ENCODE data around the gene MTAP.

Gene MTAP

DNA sequence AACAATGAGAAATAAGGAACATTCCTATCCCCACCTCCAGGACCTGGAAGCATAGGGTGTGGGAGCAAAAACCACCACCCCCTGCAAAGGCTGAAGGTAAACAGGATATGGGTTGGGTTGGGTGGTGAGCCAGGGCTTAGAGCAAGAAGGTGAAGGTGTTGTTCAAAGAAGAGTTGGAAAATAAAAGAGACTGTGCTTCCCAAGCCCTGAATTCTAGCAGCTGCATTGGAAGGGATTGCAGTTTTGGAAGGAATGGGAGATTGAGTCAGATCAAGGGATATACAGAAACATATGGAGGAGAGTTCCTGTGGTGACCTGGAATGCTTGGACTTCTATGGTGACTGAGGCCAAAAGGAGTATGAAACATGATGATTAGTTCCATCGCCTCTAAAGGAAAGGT lies 24.7 kb upstream of the MTAP start:
- Histone ChIP-seq H3K9me2 (replicated peaks; ENCODE audit: control insufficient read depth, low read length) (no peaks in the 10 kb centered on the region), H3K4me2 (ENCODE audit: low read length) (no peak overlapping the region), H3K27ac (ENCODE audit: low read depth, low read length) (no peak overlapping the region), H3K27me3 (ENCODE audit: control insufficient read depth, low read length) (no peaks in the 10 kb centered on the region), H3K4me1 (ENCODE audit: control insufficient read depth, low read length) (no peaks in the 10 kb centered on the region), H3K4me3 (ENCODE audit: low read length) (no peak overlapping the region), H3F3A (ENCODE audit: control insufficient read depth, insufficient read depth) (no peaks in the 10 kb centered on the region), H3K36me3 (ENCODE audit: control insufficient read depth, low read length) (no peaks in the 10 kb centered on the region), H3K9me3 (ENCODE audit: control insufficient read depth, insufficient read depth, low read length) (no peaks in the 10 kb centered on the region), H3K79me2 (ENCODE audit: control insufficient read depth, low read length) (no peaks in the 10 kb centered on the region), H4K20me1 (ENCODE audit: control insufficient read depth, insufficient read depth, low read depth, low read length) (no peaks in the 10 kb centered on the region)
- TF ChIP-seq CTCF (IDR thresholded peaks at IDR 0.05; ENCODE audit: low read depth, low read length, poor library complexity, severe bottlenecking): no peak
- TF ChIP-seq EZH2phosphoT487 (IDR thresholded peaks at IDR 0.05; ENCODE audit: borderline replicate concordance, low read length): no peak

DNA sequence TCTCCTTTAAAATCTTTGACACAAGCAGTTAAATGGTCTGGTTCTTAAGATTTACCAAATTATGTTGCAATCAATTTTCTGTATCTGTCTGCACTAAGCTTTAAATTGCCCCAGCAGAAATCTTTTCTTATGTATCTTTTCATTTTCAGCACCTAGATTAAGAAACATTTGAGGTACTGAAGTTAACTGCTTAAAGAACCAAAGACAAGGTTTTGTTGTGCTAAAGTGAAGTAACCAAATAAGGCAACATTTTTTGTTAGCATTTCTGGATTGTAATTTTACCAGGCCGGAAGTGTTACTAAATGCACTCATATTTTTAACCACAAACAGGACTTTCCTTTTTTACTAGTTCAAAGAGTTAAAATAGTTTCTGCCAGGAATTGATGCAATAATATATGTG lies 24.1 kb upstream of the MTAP start:
- Histone ChIP-seq H3K36me3 (ENCODE audit: control insufficient read depth, low read length) (no peaks in the 10 kb centered on the region), H3K4me2 (ENCODE audit: low read length) (no peak overlapping the region), H4K20me1 (ENCODE audit: control insufficient read depth, insufficient read depth, low read depth, low read length) (no peaks in the 10 kb centered on the region), H3K27ac (ENCODE audit: low read depth, low read length) (no peak overlapping the region), H3K79me2 (ENCODE audit: control insufficient read depth, low read length) (no peaks in the 10 kb centered on the region), H3K4me3 (ENCODE audit: low read length) (no peak overlapping the region), H3K27me3 (ENCODE audit: control insufficient read depth, low read length) (no peaks in the 10 kb centered on the region), H3K9me2 (replicated peaks; ENCODE audit: control insufficient read depth, low read length) (no peaks in the 10 kb centered on the region), H3F3A (ENCODE audit: control insufficient read depth, insufficient read depth) (no peaks in the 10 kb centered on the region), H3K9me3 (ENCODE audit: control insufficient read depth, insufficient read depth, low read length) (no peaks in the 10 kb centered on the region), H3K4me1 (ENCODE audit: control insufficient read depth, low read length) (no peaks in the 10 kb centered on the region)
- TF ChIP-seq EZH2phosphoT487 (IDR thresholded peaks at IDR 0.05; ENCODE audit: borderline replicate concordance, low read length) (no peak), CTCF (IDR thresholded peaks at IDR 0.05; ENCODE audit: low read depth, low read length, poor library complexity, severe bottlenecking) (no peak)

DNA sequence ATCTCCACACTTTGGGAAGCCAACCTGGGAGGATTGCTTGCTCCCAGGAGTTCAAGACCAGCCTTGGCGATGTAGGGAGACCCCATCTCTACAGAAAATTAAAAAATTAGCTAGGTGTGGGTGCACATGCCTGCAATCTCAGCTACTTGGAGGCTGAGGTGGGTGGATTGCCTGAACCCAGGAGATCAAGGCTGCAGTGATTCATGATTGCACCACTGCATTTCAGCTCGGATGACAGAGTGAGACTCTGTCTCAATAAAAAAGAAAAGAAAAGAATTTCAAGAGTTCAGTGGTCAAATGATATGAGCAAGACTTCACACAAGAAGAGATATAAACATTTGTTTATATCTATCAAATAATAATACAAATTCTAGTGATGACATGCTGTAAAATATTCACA lies 23.0 kb upstream of the MTAP start:
- Histone ChIP-seq H3K79me2 (ENCODE audit: control insufficient read depth, low read length) (no peaks in the 10 kb centered on the region), H3K4me2 (ENCODE audit: low read length) (no peak overlapping the region), H3K4me3 (ENCODE audit: low read length) (no peak overlapping the region), H3F3A (ENCODE audit: control insufficient read depth, insufficient read depth) (no peaks in the 10 kb centered on the region), H3K4me1 (ENCODE audit: control insufficient read depth, low read length) (no peaks in the 10 kb centered on the region), H3K27ac (ENCODE audit: low read depth, low read length) (no peak overlapping the region), H3K27me3 (ENCODE audit: control insufficient read depth, low read length) (no peaks in the 10 kb centered on the region), H4K20me1 (ENCODE audit: control insufficient read depth, insufficient read depth, low read depth, low read length) (no peaks in the 10 kb centered on the region), H3K9me2 (replicated peaks; ENCODE audit: control insufficient read depth, low read length) (no peaks in the 10 kb centered on the region), H3K9me3 (ENCODE audit: control insufficient read depth, insufficient read depth, low read length) (no peaks in the 10 kb centered on the region), H3K36me3 (ENCODE audit: control insufficient read depth, low read length) (no peaks in the 10 kb centered on the region)
- no peak for TF ChIP-seq EZH2phosphoT487 (IDR thresholded peaks at IDR 0.05; ENCODE audit: borderline replicate concordance, low read length)
- no peak for TF ChIP-seq CTCF (IDR thresholded peaks at IDR 0.05; ENCODE audit: low read depth, low read length, poor library complexity, severe bottlenecking)

DNA sequence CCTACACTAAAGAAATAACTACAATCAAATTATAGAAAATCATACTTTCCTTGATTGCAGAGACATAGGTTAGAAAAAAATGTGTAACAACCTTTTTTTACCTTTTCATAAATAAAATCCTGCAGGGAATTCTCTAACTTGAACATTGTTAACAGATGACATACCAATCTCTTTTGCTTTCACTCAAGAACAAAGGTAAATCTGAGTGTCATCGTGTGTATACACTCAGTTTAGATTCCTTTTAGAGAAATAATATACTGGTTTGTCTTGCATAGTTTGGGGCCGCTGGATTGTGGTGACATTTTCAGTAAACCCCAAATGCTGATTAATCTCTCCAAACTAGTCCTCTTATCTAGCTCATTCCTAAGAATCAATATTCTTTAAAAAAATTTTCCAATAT lies 20.8 kb upstream of the MTAP start:
- Histone ChIP-seq H3K9me3 (ENCODE audit: control insufficient read depth, insufficient read depth, low read length) (no peaks in the 10 kb centered on the region), H3K27ac (ENCODE audit: low read depth, low read length) (no peak overlapping the region), H3K4me2 (ENCODE audit: low read length) (no peak overlapping the region), H3K79me2 (ENCODE audit: control insufficient read depth, low read length) (no peaks in the 10 kb centered on the region), H3K27me3 (ENCODE audit: control insufficient read depth, low read length) (no peaks in the 10 kb centered on the region), H3K9me2 (replicated peaks; ENCODE audit: control insufficient read depth, low read length) (no peaks in the 10 kb centered on the region), H3K36me3 (ENCODE audit: control insufficient read depth, low read length) (no peaks in the 10 kb centered on the region), H4K20me1 (ENCODE audit: control insufficient read depth, insufficient read depth, low read depth, low read length) (no peaks in the 10 kb centered on the region), H3K4me3 (ENCODE audit: low read length) (no peak overlapping the region), H3F3A (ENCODE audit: control insufficient read depth, insufficient read depth) (no peaks in the 10 kb centered on the region), H3K4me1 (ENCODE audit: control insufficient read depth, low read length) (no peaks in the 10 kb centered on the region)
- TF ChIP-seq EZH2phosphoT487 (IDR thresholded peaks at IDR 0.05; ENCODE audit: borderline replicate concordance, low read length) (no peak), CTCF (IDR thresholded peaks at IDR 0.05; ENCODE audit: low read depth, low read length, poor library complexity, severe bottlenecking) (no peak)

Data from DOHH2 (cell line).